ENCODE data around the gene EPS8L2. TPM values are rescaled to one million over a fixed set of nuclear protein-coding genes. Genes with fewer than 3 reads are reported as not detected.

EPS8L2 gene
- total RNA-seq, 1 donor from 2014 or later, result 76.7 TPM

GRCh38 chr11:702462-703461, 3.3 kb upstream of the EPS8L2 start:
- TF ChIP-seq, protein P1, sequence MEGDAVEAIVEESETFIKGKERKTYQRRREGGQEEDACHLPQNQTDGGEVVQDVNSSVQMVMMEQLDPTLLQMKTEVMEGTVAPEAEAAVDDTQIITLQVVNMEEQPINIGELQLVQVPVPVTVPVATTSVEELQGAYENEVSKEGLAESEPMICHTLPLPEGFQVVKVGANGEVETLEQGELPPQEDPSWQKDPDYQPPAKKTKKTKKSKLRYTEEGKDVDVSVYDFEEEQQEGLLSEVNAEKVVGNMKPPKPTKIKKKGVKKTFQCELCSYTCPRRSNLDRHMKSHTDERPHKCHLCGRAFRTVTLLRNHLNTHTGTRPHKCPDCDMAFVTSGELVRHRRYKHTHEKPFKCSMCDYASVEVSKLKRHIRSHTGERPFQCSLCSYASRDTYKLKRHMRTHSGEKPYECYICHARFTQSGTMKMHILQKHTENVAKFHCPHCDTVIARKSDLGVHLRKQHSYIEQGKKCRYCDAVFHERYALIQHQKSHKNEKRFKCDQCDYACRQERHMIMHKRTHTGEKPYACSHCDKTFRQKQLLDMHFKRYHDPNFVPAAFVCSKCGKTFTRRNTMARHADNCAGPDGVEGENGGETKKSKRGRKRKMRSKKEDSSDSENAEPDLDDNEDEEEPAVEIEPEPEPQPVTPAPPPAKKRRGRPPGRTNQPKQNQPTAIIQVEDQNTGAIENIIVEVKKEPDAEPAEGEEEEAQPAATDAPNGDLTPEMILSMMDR (IDR thresholded peaks at IDR 0.05), result no peak
- peaks cover 0 to 45% of the 10 kb centered on the region in 2 donors for H3K4me1 ChIP-seq
- H3K4me3 ChIP-seq, result no peak overlapping the region
- peaks cover 9 to 10% of the 10 kb centered on the region in 2 donors for H3K36me3 ChIP-seq
- peak overlapping the region; percentile 90 to 96 for H3K27ac ChIP-seq
- H3K27me3 ChIP-seq, result no peaks in the 10 kb centered on the region
- peak in 1 of 2 donors; percentile 82 for DNase-seq (ENCODE audit: low spot score in 2 of 2)
- H3K9me3 ChIP-seq, result no peaks in the 10 kb centered on the region
- intact Hi-C loops (cut with DNase I), result no loop called here

DNA sequence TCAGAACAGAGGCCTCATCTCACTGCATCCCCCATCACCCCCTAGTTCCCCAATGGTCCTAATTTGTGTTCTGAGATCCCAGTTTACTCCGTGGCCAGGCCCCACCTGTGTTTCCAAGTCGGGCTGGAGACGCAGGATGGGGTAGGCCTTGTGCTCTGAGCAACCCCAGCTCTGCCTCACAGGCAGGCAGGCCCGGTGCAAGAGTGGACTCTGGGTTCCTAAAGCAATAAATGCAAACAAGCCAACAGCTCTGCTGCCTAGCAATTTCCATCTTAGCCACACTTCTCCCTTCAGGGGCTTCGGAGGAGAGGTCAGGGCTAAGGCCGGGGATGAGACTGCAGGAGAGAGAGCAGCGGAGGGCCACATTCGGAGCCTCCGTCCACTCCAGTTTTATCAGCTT, 2.5 kb upstream of the EPS8L2 start:
- Histone ChIP-seq H3K4me3 (no peak overlapping the region), H3K27ac (peak overlapping the region; percentile 90 to 96), H3K4me1 (peaks cover 0 to 39% of the 10 kb centered on the region in 2 donors), H3K9me3 (no peaks in the 10 kb centered on the region), H3K36me3 (peaks cover 9 to 10% of the 10 kb centered on the region in 2 donors), H3K27me3 (no peaks in the 10 kb centered on the region)
- TF ChIP-seq, protein P1 (IDR thresholded peaks at IDR 0.05), result no peak
- no peak for DNase-seq (ENCODE audit: low spot score in 2 of 2)
- intact Hi-C loops (cut with DNase I), result no loop called here

DNA sequence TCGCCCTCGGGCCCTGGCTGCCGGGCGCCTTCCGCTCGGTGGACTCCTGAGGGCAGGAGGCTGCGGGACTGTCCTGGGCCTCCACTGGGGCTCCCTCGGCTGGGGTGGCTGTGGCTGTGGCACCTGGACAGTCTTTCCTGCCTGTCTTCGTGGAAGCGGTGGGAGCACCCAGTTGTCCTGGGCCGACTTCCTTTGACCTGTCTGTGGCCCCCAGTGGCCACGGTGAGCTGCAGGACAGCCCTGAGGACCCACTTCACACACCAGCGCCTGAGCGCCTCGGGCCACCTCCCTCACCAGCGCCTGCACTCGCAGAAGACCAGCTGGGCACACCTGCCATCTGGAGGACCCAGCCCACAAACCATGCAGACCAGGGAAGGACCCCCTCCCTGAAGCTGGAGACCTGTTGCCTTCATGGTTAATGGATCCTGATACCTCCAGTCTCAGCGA, 1.8 kb upstream of the EPS8L2 start:
- no peak for DNase-seq (ENCODE audit: low spot score in 2 of 2)

DNA sequence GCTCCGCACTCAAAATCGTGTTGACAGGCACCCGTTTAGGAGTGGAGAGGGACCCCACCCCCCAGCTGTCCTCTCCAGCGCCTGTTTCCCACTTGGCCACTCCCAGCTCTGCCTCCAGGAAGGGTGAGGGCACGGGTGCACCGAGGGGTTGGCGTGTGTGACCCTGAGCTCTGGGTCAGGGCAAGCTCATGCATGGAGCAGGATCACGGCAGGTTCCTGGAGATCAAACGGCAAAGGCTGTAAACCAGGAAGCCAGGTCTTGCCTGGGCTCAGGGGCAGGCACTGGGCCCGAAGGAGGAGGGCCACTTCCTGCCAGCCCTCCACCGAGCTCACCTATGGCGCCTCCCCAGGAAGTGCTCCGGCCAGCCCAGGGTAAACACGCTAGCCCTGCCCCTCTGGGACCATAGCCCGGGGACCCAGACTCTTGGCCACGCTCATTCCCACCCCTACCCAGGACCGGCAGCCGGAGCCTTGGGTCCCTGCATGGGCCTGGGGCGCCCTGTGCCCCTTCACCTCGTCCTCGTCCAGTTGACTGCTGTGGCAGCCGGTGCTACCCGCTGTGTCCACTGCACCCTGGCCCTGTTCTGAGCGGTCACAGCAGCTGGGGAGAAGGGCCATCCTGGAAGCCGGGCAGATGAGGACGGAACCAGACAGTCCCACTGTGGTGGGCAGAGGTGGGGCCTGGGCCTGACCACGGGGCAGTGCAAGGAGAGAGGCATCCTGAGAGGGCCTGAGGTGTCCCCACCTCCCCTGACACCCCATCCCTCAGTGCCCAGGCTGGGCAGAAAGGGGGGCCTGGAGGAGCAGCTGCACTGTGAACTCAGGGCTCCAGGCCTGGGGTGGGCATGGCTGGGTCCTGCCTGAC, 1.0 kb upstream of the EPS8L2 start:
- peaks cover 0 to 34% of the 10 kb centered on the region in 2 donors for H3K4me1 ChIP-seq
- H3K36me3 ChIP-seq, result peaks cover 5 to 10% of the 10 kb centered on the region in 2 donors
- H3K27me3 ChIP-seq, result no peaks in the 10 kb centered on the region
- TF ChIP-seq, protein P1 (IDR thresholded peaks at IDR 0.05), result no peak
- H3K4me3 ChIP-seq, result peak overlapping the region; percentile 67 to 72
- no peaks in the 10 kb centered on the region for H3K9me3 ChIP-seq
- intact Hi-C loops (cut with DNase I), result no loop called here
- DNase-seq (ENCODE audit: low spot score in 2 of 2), result no peak
- H3K27ac ChIP-seq, result peak overlapping the region; percentile 90 to 96

More for the DNA sequence above, 1.8 kb upstream of the EPS8L2 start:
- Histone ChIP-seq H3K4me3 (no peak overlapping the region), H3K27ac (peak overlapping the region; percentile 90 to 96), H3K4me1 (peaks cover 0 to 34% of the 10 kb centered on the region in 2 donors), H3K9me3 (no peaks in the 10 kb centered on the region), H3K36me3 (peaks cover 6 to 10% of the 10 kb centered on the region in 2 donors), H3K27me3 (no peaks in the 10 kb centered on the region)
- intact Hi-C loops (cut with DNase I), result no loop called here
- TF ChIP-seq, protein P1 (IDR thresholded peaks at IDR 0.05), result no peak

- no peaks in the 10 kb centered on the region for H3K27me3 ChIP-seq
- peak in 1 of 2 donors; percentile 86 for DNase-seq (ENCODE audit: low spot score in 2 of 2)
- no peaks in the 10 kb centered on the region for H3K9me3 ChIP-seq
- peak overlapping the region; percentile 67 to 72 for H3K4me3 ChIP-seq
- TF ChIP-seq, protein P1 (IDR thresholded peaks at IDR 0.05), result no peak
- H3K27ac ChIP-seq, result peak overlapping the region; percentile 90 to 96
- H3K36me3 ChIP-seq, result peaks cover 4 to 5% of the 10 kb centered on the region in 2 donors
- intact Hi-C loops (cut with DNase I), result loop anchor here (1.0 kb wide), 2 partner anchors 11 to 21 kb away; partner anchors contain the start of genes DEAF1 and TMEM80
- H3K4me1 ChIP-seq, result peaks cover 0 to 34% of the 10 kb centered on the region in 2 donors
Observed at GRCh38 chr11:706439-706956, 467 bp downstream of the EPS8L2 start.

All from ascending aorta (tissue), 2 donors.